ENCODE measurements around the gene ACOD1. TPM values are rescaled to one million over a fixed set of nuclear protein-coding genes. Genes with fewer than 3 reads are reported as not detected.

The ACOD1 gene
- polyA plus RNA-seq, 1 donor (not counting 4 experiments of a cell fraction or from before 2014, with no cell fraction given): not detected

GRCh38 chr13:76971215-76971614 is 22.9 kb downstream of the ACOD1 start:
- no peaks in the 10 kb centered on the region for H3K9me3 ChIP-seq (ENCODE audit: control insufficient read depth, low read depth, low read length)
- no peak overlapping the region for H3K4me2 ChIP-seq (ENCODE audit: control insufficient read depth, extremely low read depth, insufficient read depth, low read depth, low read length)
- peaks cover 16% of the 10 kb centered on the region for H3K4me1 ChIP-seq (ENCODE audit: control insufficient read depth, extremely low read depth, insufficient read depth, low read length)
- H3K9ac ChIP-seq (ENCODE audit: control insufficient read depth, extremely low read depth, insufficient read depth, low read length): no peak overlapping the region
- H3K4me3 ChIP-seq (ENCODE audit: control insufficient read depth in 2 of 3, extremely low read depth in 1 of 3, insufficient read depth in 2 of 3, low read depth in 1 of 3, low read length in 3 of 3): no peak overlapping the region
- no peak overlapping the region for H3K27ac ChIP-seq (ENCODE audit: control insufficient read depth, insufficient read depth, low read length)
- no peaks in the 10 kb centered on the region for H4K20me1 ChIP-seq (ENCODE audit: control insufficient read depth, extremely low read depth, insufficient read depth, low read length)
- no peaks in the 10 kb centered on the region for H3K36me3 ChIP-seq (ENCODE audit: control insufficient read depth in 2 of 2, extremely low read depth in 1 of 2, insufficient read depth in 2 of 2, low read length in 2 of 2)
- no peak for DNase-seq (ENCODE audit: low read depth, low spot score)
- dilution Hi-C loops (cut with MboI; ENCODE audit: extremely low pct_ligation_motif_present, low sequenced_read_pairs): no loop called here
- H2AFZ ChIP-seq (ENCODE audit: control insufficient read depth, low read length): no peak overlapping the region
- H3K27me3 ChIP-seq (ENCODE audit: control insufficient read depth, extremely low read depth, insufficient read depth, low read length): no peaks in the 10 kb centered on the region
- H3K79me2 ChIP-seq (ENCODE audit: control insufficient read depth, insufficient read depth, low read length): no peaks in the 10 kb centered on the region
- no peak for FAIRE-seq
- no peaks in the 10 kb centered on the region for H3K9me1 ChIP-seq (ENCODE audit: control insufficient read depth, extremely low read depth, insufficient read depth, low read length)
- TF ChIP-seq, protein P1, sequence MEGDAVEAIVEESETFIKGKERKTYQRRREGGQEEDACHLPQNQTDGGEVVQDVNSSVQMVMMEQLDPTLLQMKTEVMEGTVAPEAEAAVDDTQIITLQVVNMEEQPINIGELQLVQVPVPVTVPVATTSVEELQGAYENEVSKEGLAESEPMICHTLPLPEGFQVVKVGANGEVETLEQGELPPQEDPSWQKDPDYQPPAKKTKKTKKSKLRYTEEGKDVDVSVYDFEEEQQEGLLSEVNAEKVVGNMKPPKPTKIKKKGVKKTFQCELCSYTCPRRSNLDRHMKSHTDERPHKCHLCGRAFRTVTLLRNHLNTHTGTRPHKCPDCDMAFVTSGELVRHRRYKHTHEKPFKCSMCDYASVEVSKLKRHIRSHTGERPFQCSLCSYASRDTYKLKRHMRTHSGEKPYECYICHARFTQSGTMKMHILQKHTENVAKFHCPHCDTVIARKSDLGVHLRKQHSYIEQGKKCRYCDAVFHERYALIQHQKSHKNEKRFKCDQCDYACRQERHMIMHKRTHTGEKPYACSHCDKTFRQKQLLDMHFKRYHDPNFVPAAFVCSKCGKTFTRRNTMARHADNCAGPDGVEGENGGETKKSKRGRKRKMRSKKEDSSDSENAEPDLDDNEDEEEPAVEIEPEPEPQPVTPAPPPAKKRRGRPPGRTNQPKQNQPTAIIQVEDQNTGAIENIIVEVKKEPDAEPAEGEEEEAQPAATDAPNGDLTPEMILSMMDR (optimal IDR thresholded peaks at IDR 0.05 in 1 of 3, IDR thresholded peaks at IDR 0.05 in 1 of 3, conservative IDR thresholded peaks at IDR 0.05 in 1 of 3; ENCODE audit: extremely low read depth in 1 of 3, insufficient read depth in 2 of 3, low read length in 3 of 3): no peak
- TF ChIP-seq EZH2 (IDR thresholded peaks at IDR 0.05; ENCODE audit: low read length): no peak

- Histone ChIP-seq H3K9ac (ENCODE audit: control insufficient read depth, extremely low read depth, insufficient read depth, low read length) (no peak overlapping the region), H3K36me3 (ENCODE audit: control insufficient read depth in 2 of 2, extremely low read depth in 1 of 2, insufficient read depth in 2 of 2, low read length in 2 of 2) (no peaks in the 10 kb centered on the region), H3K9me1 (ENCODE audit: control insufficient read depth, extremely low read depth, insufficient read depth, low read length) (no peaks in the 10 kb centered on the region), H3K27me3 (ENCODE audit: control insufficient read depth, extremely low read depth, insufficient read depth, low read length) (peaks cover 1% of the 10 kb centered on the region), H3K9me3 (ENCODE audit: control insufficient read depth, low read depth, low read length) (no peaks in the 10 kb centered on the region), H3K4me3 (ENCODE audit: control insufficient read depth in 2 of 3, extremely low read depth in 1 of 3, insufficient read depth in 2 of 3, low read depth in 1 of 3, low read length in 3 of 3) (no peak overlapping the region), H2AFZ (ENCODE audit: control insufficient read depth, low read length) (no peak overlapping the region), H3K4me1 (ENCODE audit: control insufficient read depth, extremely low read depth, insufficient read depth, low read length) (peaks cover 19% of the 10 kb centered on the region), H4K20me1 (ENCODE audit: control insufficient read depth, extremely low read depth, insufficient read depth, low read length) (no peaks in the 10 kb centered on the region), H3K79me2 (ENCODE audit: control insufficient read depth, insufficient read depth, low read length) (no peaks in the 10 kb centered on the region), H3K27ac (ENCODE audit: control insufficient read depth, insufficient read depth, low read length) (no peak overlapping the region), H3K4me2 (ENCODE audit: control insufficient read depth, extremely low read depth, insufficient read depth, low read depth, low read length) (no peak overlapping the region)
- dilution Hi-C loops (cut with MboI; ENCODE audit: extremely low pct_ligation_motif_present, low sequenced_read_pairs): no loop called here
- FAIRE-seq (no peak), DNase-seq (ENCODE audit: low read depth, low spot score) (no peak)
- TF ChIP-seq, protein P1 (optimal IDR thresholded peaks at IDR 0.05 in 1 of 3, IDR thresholded peaks at IDR 0.05 in 1 of 3, conservative IDR thresholded peaks at IDR 0.05 in 1 of 3; ENCODE audit: extremely low read depth in 1 of 3, insufficient read depth in 2 of 3, low read length in 3 of 3): no peak
- no peak for TF ChIP-seq EZH2 (IDR thresholded peaks at IDR 0.05; ENCODE audit: low read length)
These were observed 23.8 kb downstream of the ACOD1 start for GRCh38 chr13:76971851-76972829.

Measured in keratinocyte (primary cell).